Fibroblast of villous mesenchyme (primary cell): ENCODE measurements around the gene JMY. TPM values are rescaled to one million over a fixed set of nuclear protein-coding genes. Genes with fewer than 3 reads are reported as not detected.

ENCODE experiments used
- DNase-seq: peaks from one replicate; pipeline ENCODE4 v3.0.0-alpha.2; 2010; ENCODE audit warnings: low read depth
- H3K4me3 ChIP-seq: 2 replicates; pipeline ENCODE4 v1.5.1; 2011; ENCODE audit warnings: low read depth, mild to moderate bottlenecking, low read length
- CTCF ChIP-seq: IDR thresholded peaks from 2 replicates; pipeline ENCODE4 v1.5.1; 2012; ENCODE audit warnings: low read depth, mild to moderate bottlenecking, low read length; ENCODE audit not compliant: insufficient read depth
- total RNA-seq: library from RNA; depleted of rRNA; stranded (reverse); fragments of >200 nt; gene quantifications from 2 replicates; pipeline ENCODE4 v1.2.3, GENCODE V29; 2012

Gene JMY
- total RNA-seq, 1 donor, result 9.1 TPM

- H3K4me3 ChIP-seq, result no peak overlapping the region
- DNase-seq, result no peak
- TF ChIP-seq CTCF, result peak; percentile 62
Observed at GRCh38 chr5:79200573-79201183, 35.3 kb upstream of the JMY start.

GRCh38 chr5:79201206-79201605 lies 34.7 kb upstream of the JMY start:
- no peak for DNase-seq
- TF ChIP-seq CTCF, result no peak

GRCh38 chr5:79202076-79202475 lies 33.9 kb upstream of the JMY start:
- peak; percentile 26 for DNase-seq
- H3K4me3 ChIP-seq, result no peak overlapping the region
- TF ChIP-seq CTCF, result no peak

More at GRCh38 chr5:79201206-79201605, 34.7 kb upstream of the JMY start:
- no peak overlapping the region for H3K4me3 ChIP-seq

GRCh38 chr5:79205965-79206364 lies 30.0 kb upstream of the JMY start:
- H3K4me3 ChIP-seq, result no peak overlapping the region
- no peak for DNase-seq
- no peak for TF ChIP-seq CTCF

GRCh38 chr5:79206541-79206940 lies 29.4 kb upstream of the JMY start:
- no peak overlapping the region for H3K4me3 ChIP-seq
- no peak for TF ChIP-seq CTCF
- DNase-seq, result no peak

GRCh38 chr5:79209505-79209904 lies 26.4 kb upstream of the JMY start:
- no peak for DNase-seq
- TF ChIP-seq CTCF, result no peak
- no peak overlapping the region for H3K4me3 ChIP-seq
